ENCODE measurements around the gene TJP3.

GRCh38 chr19:3722443-3723109 is 14.4 kb downstream of the TJP3 start:
- TF ChIP-seq CTCF (conservative IDR thresholded peaks at IDR 0.05; ENCODE audit: low read depth, low read length) (no peak), EZH2 (IDR thresholded peaks at IDR 0.05; ENCODE audit: borderline replicate concordance, low read depth, low read length, poor library complexity, severe bottlenecking) (no peak)
